WERI-Rb-1 (cell line): ENCODE measurements around the gene FBXO40.
A peak's percentile ranks its signal among the peaks of the same experiment; 100 is the strongest.

Experiments used
- DNase-seq: peaks from one replicate; pipeline ENCODE4 v3.0.0-alpha.2; 2020
- H3K27ac ChIP-seq: fragments of 250-450 bp; sonication (Bioruptor Pico); 2 replicates; pipeline ENCODE4 v1.5.1; 2020; ENCODE audit warnings: mild to moderate bottlenecking, moderate library complexity
- H3K27me3 ChIP-seq: fragments of 250-450 bp; sonication (Bioruptor Pico); 2 replicates; pipeline ENCODE4 v1.5.1; 2021; ENCODE audit warnings: mild to moderate bottlenecking, low read depth, moderate library complexity; ENCODE audit not compliant: insufficient read depth, severe bottlenecking
- H3K36me3 ChIP-seq: fragments of 250-450 bp; sonication (Bioruptor Pico); 2 replicates; pipeline ENCODE4 v1.5.1; 2020; ENCODE audit warnings: mild to moderate bottlenecking, moderate library complexity
- H3K4me3 ChIP-seq: 2 replicates; pipeline ENCODE4 v1.5.1; 2011; ENCODE audit warnings: low read depth, mild to moderate bottlenecking, control low read depth, low read length
- H3K9me3 ChIP-seq: fragments of 250-450 bp; sonication (Bioruptor Pico); 2 replicates; pipeline ENCODE4 v1.5.1; 2021; ENCODE audit warnings: mild to moderate bottlenecking, moderate library complexity; ENCODE audit not compliant: severe bottlenecking
- TF ChIP-seq, protein P1 (sequence below): IDR thresholded peaks from 2 replicates; pipeline ENCODE4 v1.5.1; 2011; ENCODE audit warnings: low read depth, mild to moderate bottlenecking, control low read depth, inconsistent platforms, low read length

The FBXO40 gene

GRCh38 chr3:121557426-121557934 lies 35.7 kb upstream of the FBXO40 start:
- no peak for DNase-seq
- Histone ChIP-seq H3K27me3 (no peaks in the 10 kb centered on the region), H3K27ac (no peak overlapping the region), H3K4me3 (no peak overlapping the region), H3K9me3 (no peaks in the 10 kb centered on the region), H3K36me3 (no peaks in the 10 kb centered on the region)
- TF ChIP-seq, protein P1, sequence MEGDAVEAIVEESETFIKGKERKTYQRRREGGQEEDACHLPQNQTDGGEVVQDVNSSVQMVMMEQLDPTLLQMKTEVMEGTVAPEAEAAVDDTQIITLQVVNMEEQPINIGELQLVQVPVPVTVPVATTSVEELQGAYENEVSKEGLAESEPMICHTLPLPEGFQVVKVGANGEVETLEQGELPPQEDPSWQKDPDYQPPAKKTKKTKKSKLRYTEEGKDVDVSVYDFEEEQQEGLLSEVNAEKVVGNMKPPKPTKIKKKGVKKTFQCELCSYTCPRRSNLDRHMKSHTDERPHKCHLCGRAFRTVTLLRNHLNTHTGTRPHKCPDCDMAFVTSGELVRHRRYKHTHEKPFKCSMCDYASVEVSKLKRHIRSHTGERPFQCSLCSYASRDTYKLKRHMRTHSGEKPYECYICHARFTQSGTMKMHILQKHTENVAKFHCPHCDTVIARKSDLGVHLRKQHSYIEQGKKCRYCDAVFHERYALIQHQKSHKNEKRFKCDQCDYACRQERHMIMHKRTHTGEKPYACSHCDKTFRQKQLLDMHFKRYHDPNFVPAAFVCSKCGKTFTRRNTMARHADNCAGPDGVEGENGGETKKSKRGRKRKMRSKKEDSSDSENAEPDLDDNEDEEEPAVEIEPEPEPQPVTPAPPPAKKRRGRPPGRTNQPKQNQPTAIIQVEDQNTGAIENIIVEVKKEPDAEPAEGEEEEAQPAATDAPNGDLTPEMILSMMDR, result no peak

GRCh38 chr3:121562148-121562547 lies 31.0 kb upstream of the FBXO40 start:
- Histone ChIP-seq H3K4me3 (no peak overlapping the region), H3K27ac (no peak overlapping the region), H3K9me3 (no peaks in the 10 kb centered on the region), H3K36me3 (no peaks in the 10 kb centered on the region), H3K27me3 (no peaks in the 10 kb centered on the region)
- DNase-seq, result no peak
- TF ChIP-seq, protein P1, result no peak

DNA sequence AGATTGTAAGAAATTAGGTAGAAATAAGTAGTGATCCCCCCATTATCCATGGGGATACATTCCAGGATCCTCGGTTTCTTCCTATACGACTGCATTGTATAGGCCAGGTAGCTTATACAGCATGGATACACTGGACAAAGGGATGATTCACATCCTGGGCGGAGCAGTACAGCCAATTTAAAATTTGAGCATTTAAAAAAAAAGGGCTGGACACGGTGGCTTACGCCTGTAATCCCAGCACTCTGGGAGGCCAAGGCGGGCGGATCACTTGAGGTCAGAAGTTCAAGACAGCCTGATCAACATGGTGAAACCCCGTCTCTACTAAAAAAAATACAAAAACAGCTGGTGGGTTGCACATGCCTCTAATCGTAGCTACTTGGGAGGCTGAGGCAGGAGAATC lies 26.4 kb upstream of the FBXO40 start:
- DNase-seq, result no peak
- TF ChIP-seq, protein P1, result no peak

DNA sequence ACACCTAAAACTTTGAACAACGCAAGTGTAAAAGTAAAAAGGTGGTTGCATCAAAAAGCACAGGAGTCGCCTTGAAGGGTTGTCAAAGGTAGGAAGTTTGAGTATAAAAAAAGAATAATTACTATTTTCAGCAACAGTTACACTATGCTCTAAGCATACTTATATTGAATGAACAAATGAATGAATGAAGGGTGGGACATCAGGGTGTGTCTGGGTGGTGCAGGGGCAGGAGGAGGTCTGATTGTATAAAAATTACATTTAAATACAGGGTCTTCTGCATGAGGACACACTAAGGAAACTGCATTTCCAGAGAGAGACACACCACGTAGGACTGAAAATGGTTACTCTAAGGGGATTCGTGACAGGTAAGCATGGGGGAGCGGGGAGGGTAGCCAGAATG lies 25.5 kb upstream of the FBXO40 start, which contains the start of gene ARGFX:
ARGFX (plus strand) TSS at position 301 of the 400 bp plus-strand sequence. CDS start 2,765 bp downstream, outside the sequence.
- Histone ChIP-seq H3K36me3 (no peaks in the 10 kb centered on the region), H3K4me3 (no peak within 1 kb of the TSS), H3K27ac (peak within 1 kb of the TSS; percentile 19), H3K9me3 (no peaks in the 10 kb centered on the region), H3K27me3 (no peaks in the 10 kb centered on the region)
- DNase-seq, result no peak
- TF ChIP-seq, protein P1, result no peak

More for the DNA sequence above, 26.4 kb upstream of the FBXO40 start:
- H3K27me3 ChIP-seq, result no peaks in the 10 kb centered on the region
- no peak overlapping the region for H3K27ac ChIP-seq
- no peaks in the 10 kb centered on the region for H3K36me3 ChIP-seq
- no peaks in the 10 kb centered on the region for H3K9me3 ChIP-seq
- H3K4me3 ChIP-seq, result no peak overlapping the region

DNA sequence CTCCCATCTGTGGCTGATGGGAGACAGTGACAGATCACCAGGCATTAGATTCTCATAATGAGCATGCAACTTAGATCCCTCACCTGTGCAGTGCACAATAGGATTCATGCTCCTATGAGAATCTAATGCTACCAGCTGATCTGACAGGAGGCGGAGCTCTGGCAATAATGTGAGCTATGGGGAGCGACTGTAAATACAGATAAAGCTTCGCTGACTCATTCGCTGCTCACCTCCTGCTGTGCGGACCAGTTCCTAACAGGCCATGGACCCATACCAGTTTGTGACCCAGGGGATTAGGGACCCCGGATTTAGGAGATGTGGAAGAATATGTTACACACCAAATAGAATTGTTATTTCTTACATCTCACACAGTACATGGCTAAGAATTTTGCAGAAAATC lies 18.7 kb upstream of the FBXO40 start:
- H3K9me3 ChIP-seq, result no peaks in the 10 kb centered on the region
- no peak overlapping the region for H3K4me3 ChIP-seq
- no peaks in the 10 kb centered on the region for H3K27me3 ChIP-seq
- no peaks in the 10 kb centered on the region for H3K36me3 ChIP-seq
- DNase-seq, result peak; percentile 60
- no peak overlapping the region for H3K27ac ChIP-seq
- TF ChIP-seq, protein P1, result no peak

- DNase-seq, result no peak
- Histone ChIP-seq H3K4me3 (no peak overlapping the region), H3K9me3 (no peaks in the 10 kb centered on the region), H3K27me3 (no peaks in the 10 kb centered on the region), H3K36me3 (no peaks in the 10 kb centered on the region), H3K27ac (no peak overlapping the region)
- TF ChIP-seq, protein P1, result no peak
These were observed 11.5 kb upstream of the FBXO40 start for GRCh38 chr3:121581691-121582090.
